ENCODE results near the gene HOXD3.

HOXD3 gene

GRCh38 chr2:176131848-176132158 lies 25.3 kb upstream of the HOXD3 start:
- H3K4me3 ChIP-seq (ENCODE audit: low read length), result peak overlapping the region; percentile 59

GRCh38 chr2:176132205-176133171 lies 24.6 kb upstream of the HOXD3 start:
- peak; percentile 67 for DNase-seq (ENCODE audit: low read depth)
- TF ChIP-seq CTCF (conservative IDR thresholded peaks at IDR 0.05; ENCODE audit: low read length), result no peak
- H3K4me3 ChIP-seq (ENCODE audit: low read length), result peak overlapping the region; percentile 59

More at GRCh38 chr2:176131848-176132158, 25.3 kb upstream of the HOXD3 start:
- no peak for TF ChIP-seq CTCF (conservative IDR thresholded peaks at IDR 0.05; ENCODE audit: low read length)
- no peak for DNase-seq (ENCODE audit: low read depth)

GRCh38 chr2:176133389-176133788 lies 23.7 kb upstream of the HOXD3 start:
- TF ChIP-seq CTCF (conservative IDR thresholded peaks at IDR 0.05; ENCODE audit: low read length), result no peak
- H3K4me3 ChIP-seq (ENCODE audit: low read length), result no peak overlapping the region
- DNase-seq (ENCODE audit: low read depth), result no peak

- TF ChIP-seq CTCF (conservative IDR thresholded peaks at IDR 0.05; ENCODE audit: low read length), result no peak
- DNase-seq (ENCODE audit: low read depth), result no peak
- H3K4me3 ChIP-seq (ENCODE audit: low read length), result no peak overlapping the region
Measured at GRCh38 chr2:176134035-176134434, 23.1 kb upstream of the HOXD3 start.

GRCh38 chr2:176135035-176135440 lies 22.1 kb upstream of the HOXD3 start:
- TF ChIP-seq CTCF (conservative IDR thresholded peaks at IDR 0.05; ENCODE audit: low read length), result peak; percentile 36; the same call in 1 of the 2 replicates
- H3K4me3 ChIP-seq (ENCODE audit: low read length), result peak overlapping the region; percentile 80
- peak; percentile 74 for DNase-seq (ENCODE audit: low read depth)

DNA sequence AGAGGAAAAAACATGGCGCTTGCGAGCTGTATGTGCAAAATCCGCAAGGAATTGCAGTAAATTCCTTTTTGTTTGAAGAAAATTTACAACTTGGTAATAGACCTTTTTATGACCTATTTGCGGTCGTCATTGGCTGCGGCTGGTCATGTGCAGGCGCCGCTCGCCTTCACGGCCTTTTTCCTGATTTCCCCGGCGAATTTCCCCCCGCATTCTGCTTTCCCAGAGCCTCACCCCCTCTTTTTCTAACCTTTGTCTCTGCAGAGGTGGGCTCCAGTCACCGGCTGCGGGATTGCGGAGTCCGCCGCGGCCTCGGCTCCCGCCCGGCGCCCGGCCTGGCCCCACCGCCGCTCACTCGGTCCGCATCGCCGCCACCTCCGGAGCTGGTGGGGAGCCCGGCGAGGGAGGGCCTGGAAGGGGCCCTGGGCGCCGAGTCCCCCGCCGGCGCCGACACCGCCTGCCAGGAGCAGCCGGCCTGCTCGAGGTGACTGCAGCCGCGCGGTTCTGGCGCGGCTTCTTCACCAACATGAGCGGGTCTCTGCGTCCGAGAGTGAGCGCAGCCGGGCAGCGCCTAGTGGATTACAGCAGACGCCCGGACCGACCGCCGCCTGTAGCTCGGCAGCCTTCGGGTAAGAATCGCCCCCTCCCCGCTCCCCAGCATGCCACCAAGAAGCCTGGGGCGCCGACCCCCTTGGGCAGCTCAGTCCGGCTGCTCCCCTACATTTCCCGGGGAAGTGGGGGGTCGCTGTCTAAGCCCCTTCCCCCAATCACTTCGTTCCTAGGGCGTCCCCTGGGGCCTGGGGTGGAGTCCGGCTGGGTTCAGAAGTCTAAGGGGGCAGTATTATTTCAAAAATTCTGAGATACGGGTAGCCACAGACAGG lies 20.5 kb upstream of the HOXD3 start:
- H3K4me3 ChIP-seq (ENCODE audit: low read length), result peak overlapping the region; percentile 80
- DNase-seq (ENCODE audit: low read depth), result peak; percentile 85
- no peak for TF ChIP-seq CTCF (conservative IDR thresholded peaks at IDR 0.05; ENCODE audit: low read length)

Data from AG10803 (cell line).